ENCODE results near the gene YPEL3.

The YPEL3 gene, protein sequence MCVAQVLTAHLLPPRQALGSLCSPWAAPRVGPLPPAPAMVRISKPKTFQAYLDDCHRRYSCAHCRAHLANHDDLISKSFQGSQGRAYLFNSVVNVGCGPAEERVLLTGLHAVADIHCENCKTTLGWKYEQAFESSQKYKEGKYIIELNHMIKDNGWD

DNA sequence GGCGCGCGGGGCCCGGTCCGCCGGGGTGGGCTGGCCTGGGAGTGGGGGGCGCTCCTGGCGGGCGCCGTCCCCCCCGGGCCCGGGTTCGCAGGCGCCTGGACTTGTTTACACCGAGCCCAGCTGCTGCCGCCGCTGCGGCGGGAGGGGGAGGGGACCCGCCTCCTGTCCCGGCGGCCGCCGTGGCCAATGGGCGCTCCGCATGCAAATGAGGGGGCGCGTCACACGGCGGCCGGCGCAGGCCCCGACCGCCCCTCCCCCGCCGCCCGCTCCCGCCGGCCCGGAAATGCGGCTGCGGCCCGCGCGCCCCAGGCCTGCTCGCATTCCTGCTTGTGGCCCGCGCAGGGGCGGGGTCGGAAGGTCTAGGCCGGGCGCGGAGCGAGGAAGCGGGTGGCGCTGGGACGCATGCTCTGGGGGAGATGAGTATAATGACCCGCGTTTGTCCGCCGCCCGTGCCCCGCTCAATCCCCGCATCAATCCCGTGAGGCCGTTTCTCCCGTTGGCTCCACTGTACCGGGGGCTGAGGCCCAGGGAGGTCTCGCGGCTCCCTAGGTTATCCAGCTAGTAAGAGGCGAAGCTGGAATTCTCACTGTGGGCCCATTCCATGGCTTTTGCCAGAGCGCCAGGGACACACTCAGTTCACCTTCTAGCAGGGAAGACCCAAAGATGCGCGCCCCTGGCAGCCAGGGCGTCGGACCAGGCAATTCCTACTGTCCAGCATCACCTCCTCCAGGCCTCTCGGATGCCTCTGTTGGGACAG is at the start of gene YPEL3:
Gene YPEL3 (minus strand): TSS at position 109 of the 757 bp plus-strand sequence. CDS start 731 bp downstream, outside the sequence.
- H3K36me3 Mint-ChIP-seq (ENCODE audit: insufficient read depth) = peaks cover 26% of the 10 kb centered on the region
- H3K27ac Mint-ChIP-seq (ENCODE audit: low read depth) = peak within 1 kb of the TSS; percentile 95
- H3K27me3 Mint-ChIP-seq = no peaks in the 10 kb centered on the region
- peaks cover 6% of the 10 kb centered on the region for H3K9me3 Mint-ChIP-seq
- DNase-seq (ENCODE audit: low spot score in 2 of 2) (peak; percentile 74 to 83), ATAC-seq (replicated peaks; ENCODE audit: extremely low read depth, poor library complexity, severe bottlenecking) (peak; percentile 69)
- peak within 1 kb of the TSS; percentile 88 for H3K4me3 Mint-ChIP-seq
- peaks cover 42% of the 10 kb centered on the region for H3K4me1 Mint-ChIP-seq

- H3K9me3 Mint-ChIP-seq = no peaks in the 10 kb centered on the region
- no peak for ATAC-seq (replicated peaks; ENCODE audit: extremely low read depth, poor library complexity, severe bottlenecking)
- H3K27ac Mint-ChIP-seq (ENCODE audit: low read depth) = no peak overlapping the region
- no peaks in the 10 kb centered on the region for H3K27me3 Mint-ChIP-seq
- H3K36me3 Mint-ChIP-seq (ENCODE audit: insufficient read depth) = no peaks in the 10 kb centered on the region
- DNase-seq (ENCODE audit: low spot score in 2 of 2) = no peak
- peaks cover 7% of the 10 kb centered on the region for H3K4me1 Mint-ChIP-seq
- H3K4me3 Mint-ChIP-seq = no peak overlapping the region
Observed at GRCh38 chr16:30145657-30146056, 49.6 kb upstream of the YPEL3 start.

- Mint-ChIP-seq H3K4me1 (peaks cover 10% of the 10 kb centered on the region), H3K27ac (ENCODE audit: low read depth) (no peak overlapping the region)
- no peak for ATAC-seq (replicated peaks; ENCODE audit: extremely low read depth, poor library complexity, severe bottlenecking)
Observed at GRCh38 chr16:30144917-30145316, 48.9 kb upstream of the YPEL3 start.

DNA sequence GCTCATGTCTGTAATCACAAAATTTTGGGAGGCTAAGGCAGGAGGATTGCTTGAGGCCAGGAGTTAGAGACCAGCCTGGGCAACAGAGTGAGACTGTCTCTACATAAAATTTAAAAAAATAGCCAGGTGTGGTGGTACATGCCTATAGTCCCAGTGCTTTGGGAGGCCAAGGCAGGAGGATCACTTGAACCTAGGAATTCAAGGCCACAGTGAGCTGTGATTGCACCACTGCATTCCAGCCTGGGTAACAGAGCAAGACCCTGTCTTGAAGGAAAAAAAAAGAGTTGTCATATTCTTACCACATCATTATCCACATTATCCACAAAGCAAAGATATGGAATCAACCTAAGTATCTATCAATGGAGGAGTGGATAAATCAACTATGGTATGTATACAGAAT is 48.0 kb upstream of the YPEL3 start:
- Mint-ChIP-seq H3K27me3 (no peaks in the 10 kb centered on the region), H3K36me3 (ENCODE audit: insufficient read depth) (peaks cover 2% of the 10 kb centered on the region), H3K4me3 (no peak overlapping the region), H3K9me3 (no peaks in the 10 kb centered on the region), H3K27ac (ENCODE audit: low read depth) (no peak overlapping the region), H3K4me1 (peaks cover 13% of the 10 kb centered on the region)
- ATAC-seq (replicated peaks; ENCODE audit: extremely low read depth, poor library complexity, severe bottlenecking) (no peak), DNase-seq (ENCODE audit: low spot score in 2 of 2) (no peak)

More at GRCh38 chr16:30144917-30145316, 48.9 kb upstream of the YPEL3 start:
- no peak overlapping the region for H3K4me3 Mint-ChIP-seq
- no peaks in the 10 kb centered on the region for H3K9me3 Mint-ChIP-seq
- H3K36me3 Mint-ChIP-seq (ENCODE audit: insufficient read depth) = no peaks in the 10 kb centered on the region
- DNase-seq (ENCODE audit: low spot score in 2 of 2) = no peak
- H3K27me3 Mint-ChIP-seq = no peaks in the 10 kb centered on the region

DNA sequence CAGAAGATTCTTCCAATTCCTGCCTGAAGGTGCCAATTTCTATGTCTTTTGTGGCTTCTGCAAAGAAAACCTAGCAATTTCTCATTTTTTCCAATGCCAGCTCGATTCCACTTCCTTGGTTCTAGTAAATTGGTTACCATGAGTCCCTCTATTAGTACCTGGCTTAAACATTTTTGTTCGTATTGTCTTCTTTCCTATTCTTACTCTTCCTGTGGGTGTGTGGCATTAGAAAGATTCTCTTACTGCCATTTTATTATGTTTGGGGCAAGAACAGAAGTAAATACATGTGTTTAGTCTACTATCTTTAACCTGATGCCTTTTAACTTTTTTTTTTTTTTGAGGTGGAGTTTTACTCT is 47.3 kb upstream of the YPEL3 start:
- Mint-ChIP-seq H3K4me1 (peaks cover 13% of the 10 kb centered on the region), H3K27me3 (no peaks in the 10 kb centered on the region), H3K4me3 (no peak overlapping the region), H3K27ac (ENCODE audit: low read depth) (peak overlapping the region; percentile 47), H3K9me3 (no peaks in the 10 kb centered on the region), H3K36me3 (ENCODE audit: insufficient read depth) (peaks cover 2% of the 10 kb centered on the region)
- no peak for ATAC-seq (replicated peaks; ENCODE audit: extremely low read depth, poor library complexity, severe bottlenecking)
- DNase-seq (ENCODE audit: low spot score in 2 of 2) = no peak

- Mint-ChIP-seq H3K36me3 (ENCODE audit: insufficient read depth) (peaks cover 2% of the 10 kb centered on the region), H3K27me3 (no peaks in the 10 kb centered on the region), H3K27ac (ENCODE audit: low read depth) (peak overlapping the region; percentile 47), H3K4me3 (no peak overlapping the region), H3K4me1 (peaks cover 13% of the 10 kb centered on the region), H3K9me3 (no peaks in the 10 kb centered on the region)
- DNase-seq (ENCODE audit: low spot score in 2 of 2) = no peak
- peak; percentile 65 for ATAC-seq (replicated peaks; ENCODE audit: extremely low read depth, poor library complexity, severe bottlenecking)
Observed at GRCh38 chr16:30142672-30143346, 46.8 kb upstream of the YPEL3 start.

GRCh38 chr16:30141750-30142149 is 45.7 kb upstream of the YPEL3 start:
- no peak for ATAC-seq (replicated peaks; ENCODE audit: extremely low read depth, poor library complexity, severe bottlenecking)
- Mint-ChIP-seq H3K4me3 (no peak overlapping the region), H3K4me1 (peaks cover 13% of the 10 kb centered on the region), H3K27me3 (no peaks in the 10 kb centered on the region), H3K9me3 (no peaks in the 10 kb centered on the region), H3K27ac (ENCODE audit: low read depth) (no peak overlapping the region), H3K36me3 (ENCODE audit: insufficient read depth) (peaks cover 2% of the 10 kb centered on the region)
- DNase-seq (ENCODE audit: low spot score in 2 of 2) = no peak

- no peak for ATAC-seq (replicated peaks; ENCODE audit: extremely low read depth, poor library complexity, severe bottlenecking)
- H3K4me3 Mint-ChIP-seq = no peak overlapping the region
Observed at GRCh38 chr16:30139583-30140481, 43.8 kb upstream of the YPEL3 start.

GRCh38 chr16:30137897-30138296 is 41.9 kb upstream of the YPEL3 start:
- H3K4me1 Mint-ChIP-seq = peaks cover 6% of the 10 kb centered on the region
- H3K27me3 Mint-ChIP-seq = no peaks in the 10 kb centered on the region
- no peaks in the 10 kb centered on the region for H3K9me3 Mint-ChIP-seq
- H3K4me3 Mint-ChIP-seq = no peak overlapping the region
- H3K27ac Mint-ChIP-seq (ENCODE audit: low read depth) = no peak overlapping the region
- H3K36me3 Mint-ChIP-seq (ENCODE audit: insufficient read depth) = peaks cover 2% of the 10 kb centered on the region
- DNase-seq (ENCODE audit: low spot score in 2 of 2) = no peak
- no peak for ATAC-seq (replicated peaks; ENCODE audit: extremely low read depth, poor library complexity, severe bottlenecking)

More at GRCh38 chr16:30139583-30140481, 43.8 kb upstream of the YPEL3 start:
- no peaks in the 10 kb centered on the region for H3K9me3 Mint-ChIP-seq
- no peak overlapping the region for H3K27ac Mint-ChIP-seq (ENCODE audit: low read depth)
- H3K4me1 Mint-ChIP-seq = peaks cover 13% of the 10 kb centered on the region
- H3K27me3 Mint-ChIP-seq = no peaks in the 10 kb centered on the region
- DNase-seq (ENCODE audit: low spot score in 2 of 2) = no peak
- peaks cover 2% of the 10 kb centered on the region for H3K36me3 Mint-ChIP-seq (ENCODE audit: insufficient read depth)

DNA sequence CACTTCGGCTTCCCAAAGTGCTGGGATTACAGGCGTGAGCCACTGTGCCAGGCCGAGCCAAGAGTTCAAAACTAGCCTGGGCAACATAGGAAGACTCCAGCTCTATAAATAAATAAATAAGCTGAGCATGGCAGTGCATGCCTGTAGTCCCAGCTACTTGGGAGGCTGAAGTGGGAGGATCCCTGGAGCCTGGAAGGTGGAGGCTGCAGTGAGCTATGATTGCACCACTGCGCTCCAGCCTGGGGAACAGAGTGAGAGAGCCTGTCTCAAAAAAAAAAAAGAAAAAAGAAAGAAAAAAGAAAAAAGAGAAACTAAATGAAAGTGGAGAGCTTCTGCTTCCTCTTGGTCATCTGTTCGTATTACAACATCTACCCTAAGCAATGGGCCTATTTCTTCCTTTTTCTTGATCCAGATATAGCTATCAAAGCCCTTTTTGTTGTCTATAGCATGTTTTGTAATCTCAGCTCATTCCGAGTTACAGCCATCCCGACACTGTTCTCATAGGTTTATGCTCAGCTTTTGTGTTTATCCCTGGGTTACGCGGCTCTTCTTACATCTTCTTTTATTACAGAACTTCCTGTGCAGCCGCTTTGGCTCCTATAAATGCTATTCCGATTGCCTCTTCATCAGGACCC is 41.1 kb upstream of the YPEL3 start:
- no peak for DNase-seq (ENCODE audit: low spot score in 2 of 2)
- no peak overlapping the region for H3K27ac Mint-ChIP-seq (ENCODE audit: low read depth)
- H3K36me3 Mint-ChIP-seq (ENCODE audit: insufficient read depth) = peaks cover 5% of the 10 kb centered on the region
- H3K4me3 Mint-ChIP-seq = no peak overlapping the region
- no peak for ATAC-seq (replicated peaks; ENCODE audit: extremely low read depth, poor library complexity, severe bottlenecking)
- H3K4me1 Mint-ChIP-seq = peaks cover 6% of the 10 kb centered on the region
- no peaks in the 10 kb centered on the region for H3K27me3 Mint-ChIP-seq
- no peaks in the 10 kb centered on the region for H3K9me3 Mint-ChIP-seq

- H3K27ac Mint-ChIP-seq (ENCODE audit: low read depth) = no peak overlapping the region
Observed at GRCh38 chr16:30132591-30132990, 36.6 kb upstream of the YPEL3 start.

More at GRCh38 chr16:30132591-30132990, 36.6 kb upstream of the YPEL3 start:
- no peak overlapping the region for H3K4me3 Mint-ChIP-seq
- DNase-seq (ENCODE audit: low spot score in 2 of 2) (no peak), ATAC-seq (replicated peaks; ENCODE audit: extremely low read depth, poor library complexity, severe bottlenecking) (no peak)
- no peaks in the 10 kb centered on the region for H3K27me3 Mint-ChIP-seq
- no peaks in the 10 kb centered on the region for H3K9me3 Mint-ChIP-seq
- H3K4me1 Mint-ChIP-seq = no peaks in the 10 kb centered on the region
- peaks cover 6% of the 10 kb centered on the region for H3K36me3 Mint-ChIP-seq (ENCODE audit: insufficient read depth)
